HG03060 (cell line): ENCODE measurements around the gene TTC28.
"Not testable (repeated sequence)": the region's sequence is repeated elsewhere in the genome, so short reads cannot be mapped to it uniquely, and the experiment has no call there.

ENCODE experiments used
- ATAC-seq: cut with Tn5 transposase; IDR thresholded peaks from one replicate; pipeline ENCODE4 v1.9.1; 2021; ENCODE audit warnings: low read depth, moderate number of reproducible peaks; ENCODE audit not compliant: unreplicated experiment

Gene TTC28

DNA sequence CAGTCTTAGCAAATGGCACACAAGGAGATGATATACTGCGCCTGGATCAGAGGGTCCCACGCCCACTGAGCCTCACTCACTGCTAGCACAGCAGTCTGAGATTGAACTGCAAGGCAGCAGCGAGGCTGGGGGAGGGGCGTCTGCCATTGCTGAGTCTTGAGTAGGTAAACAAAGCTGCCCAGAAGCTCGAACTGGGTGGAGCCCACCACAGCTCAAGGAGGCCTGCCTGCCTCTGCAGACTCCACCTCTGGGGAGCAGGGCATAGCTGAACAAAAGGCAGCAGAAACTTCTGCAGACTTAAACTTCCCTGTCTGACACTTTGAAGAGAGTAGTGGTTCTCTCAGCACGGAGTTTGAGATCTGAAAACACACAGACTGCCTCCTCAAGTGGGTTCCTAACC is 470.2 kb downstream of the TTC28 start:
- not testable (repeated sequence) for ATAC-seq

DNA sequence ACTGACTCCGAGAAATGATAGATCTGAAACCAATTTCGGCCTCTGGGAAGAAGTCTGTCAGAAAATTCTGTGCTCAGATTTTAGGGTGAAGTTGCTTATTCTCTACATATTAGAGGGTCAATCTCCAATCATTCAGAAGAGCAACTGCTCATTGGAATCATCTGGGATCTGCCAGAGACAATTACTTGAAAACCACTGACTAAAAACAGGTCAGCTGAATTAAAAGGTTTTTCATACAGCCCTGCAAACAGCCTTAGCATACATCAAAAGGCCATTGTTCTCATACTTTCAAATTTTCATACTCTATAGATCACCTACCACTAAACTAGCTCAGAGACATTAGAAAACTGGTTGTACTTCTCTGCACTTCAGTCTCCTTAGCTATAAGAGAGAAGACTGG is 470.9 kb downstream of the TTC28 start:
- no peak for ATAC-seq

DNA sequence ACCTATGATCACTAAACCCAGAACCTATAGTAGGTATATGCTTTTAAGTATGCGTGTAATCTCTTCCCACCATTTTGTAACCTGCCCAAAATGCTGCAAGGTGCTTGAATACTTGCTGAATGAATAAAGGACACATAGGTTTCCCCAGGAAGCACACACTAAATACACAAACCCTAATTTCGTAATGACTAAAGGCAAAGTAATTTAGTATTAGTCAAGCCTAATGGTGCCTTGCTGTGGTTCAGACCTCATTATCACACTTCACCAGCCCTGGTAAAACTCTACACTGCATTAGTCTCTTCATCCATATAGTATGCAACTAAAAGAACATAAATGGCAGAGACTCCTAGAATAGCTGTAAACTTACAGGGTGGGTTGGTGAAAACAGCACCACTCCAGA is 471.6 kb downstream of the TTC28 start:
- ATAC-seq = no peak

DNA sequence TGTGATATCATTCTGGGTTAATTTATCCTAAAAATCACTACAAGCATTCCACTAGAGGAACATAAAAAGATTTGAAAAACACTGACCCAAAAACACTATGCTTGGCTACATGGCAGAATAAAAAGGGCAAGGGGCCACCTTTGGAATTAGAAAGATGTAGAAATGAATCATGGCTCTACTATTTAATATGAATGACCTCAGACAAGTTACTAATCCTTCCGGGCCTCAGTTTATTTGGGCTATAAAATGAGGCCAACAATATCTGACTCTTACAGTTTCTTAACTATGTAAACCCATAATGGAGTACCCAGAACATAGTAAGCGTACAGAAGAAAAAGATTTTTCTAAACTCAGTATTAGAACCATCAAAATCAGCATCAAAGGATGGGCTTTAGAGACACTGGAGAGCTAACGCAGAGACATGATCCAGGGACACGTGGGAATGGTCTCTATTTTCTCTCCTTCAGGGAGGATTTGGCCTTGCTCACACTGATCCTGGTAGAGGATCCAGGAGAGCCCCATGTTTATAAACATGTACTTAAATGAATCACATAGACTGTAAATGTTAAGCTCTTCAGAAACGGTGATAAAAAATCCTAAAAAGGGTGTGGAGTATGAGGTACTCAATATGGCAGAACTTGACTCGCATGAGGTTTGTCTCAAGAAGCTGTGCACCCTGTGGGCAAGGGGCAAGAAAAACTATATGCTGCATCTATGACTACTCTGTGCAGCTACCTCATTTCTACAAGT is 472.2 kb downstream of the TTC28 start:
- ATAC-seq = no peak

DNA sequence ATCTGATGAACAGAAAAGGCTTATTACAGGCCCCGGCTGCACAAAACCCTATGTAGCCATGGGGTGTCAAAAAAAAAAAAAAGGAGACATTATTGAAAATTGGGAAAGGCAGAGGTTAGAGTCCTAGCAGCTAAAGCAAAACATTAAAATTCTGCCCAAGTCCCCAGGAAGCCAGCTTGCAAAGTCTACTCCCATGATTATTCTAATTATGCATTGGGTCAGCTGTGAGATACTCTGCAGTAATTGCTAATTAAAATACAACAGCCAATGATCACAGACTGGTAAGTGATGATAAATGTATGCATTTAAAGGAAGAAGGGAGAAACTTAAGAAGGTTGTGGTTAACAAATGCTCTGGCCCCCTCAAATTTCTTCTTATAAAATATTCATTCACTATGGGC is 473.7 kb downstream of the TTC28 start:
- no peak for ATAC-seq

DNA sequence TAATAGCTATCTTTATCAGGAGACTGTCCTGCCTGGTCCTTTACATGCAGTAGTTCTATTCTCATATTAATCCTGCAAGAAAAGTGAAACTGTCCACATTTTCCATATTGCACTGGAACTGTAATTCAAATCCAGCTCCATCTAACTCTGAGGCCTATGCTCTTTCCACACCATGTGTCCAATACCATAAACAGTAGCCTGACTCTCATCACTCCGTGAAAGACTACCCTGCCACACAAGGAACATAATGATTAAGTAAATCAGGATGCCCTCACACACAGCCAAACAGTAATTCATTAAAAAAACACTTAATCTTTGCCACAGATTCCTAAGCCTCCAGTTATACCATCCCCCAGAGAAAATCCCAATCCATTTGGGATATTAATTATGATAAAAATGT is 475.3 kb downstream of the TTC28 start:
- ATAC-seq = no peak

DNA sequence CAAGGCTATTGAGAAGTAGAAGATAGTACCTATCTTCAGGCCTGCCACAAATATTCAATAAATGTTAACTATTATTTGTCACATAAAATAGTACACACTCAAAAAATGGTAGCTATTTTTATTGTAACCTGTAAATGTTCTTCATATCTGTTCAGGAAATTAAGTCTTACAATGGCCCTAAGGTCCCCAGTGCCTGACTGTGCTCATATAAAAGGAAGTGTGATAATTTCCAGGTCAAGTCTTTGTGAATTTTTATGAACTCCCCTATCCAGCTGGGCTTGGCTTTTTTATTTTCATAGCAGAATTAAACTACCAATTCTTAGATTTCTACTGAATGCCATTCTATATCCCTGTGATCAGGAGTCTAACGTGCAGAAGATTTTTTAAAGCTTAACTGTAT is 476.4 kb downstream of the TTC28 start:
- ATAC-seq = no peak

DNA sequence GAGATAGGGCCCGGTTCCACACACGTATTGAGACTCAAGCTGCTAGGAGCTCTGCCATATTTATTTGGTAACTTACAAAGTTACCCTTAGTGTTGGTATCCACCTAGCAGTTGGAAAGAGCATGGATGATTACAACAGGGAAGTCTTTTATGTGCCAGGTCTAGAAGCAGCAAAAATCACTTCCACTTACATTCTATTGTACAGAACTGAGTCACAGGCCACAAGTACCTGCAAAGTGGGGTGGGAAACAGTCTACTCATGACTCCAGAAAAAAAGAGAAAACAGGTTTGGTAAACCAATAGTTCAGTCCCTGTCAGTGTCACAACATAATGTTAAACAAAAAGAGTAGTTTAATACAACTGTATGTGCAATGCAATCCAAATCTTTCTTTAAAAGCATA is 480.9 kb downstream of the TTC28 start:
- ATAC-seq = no peak

DNA sequence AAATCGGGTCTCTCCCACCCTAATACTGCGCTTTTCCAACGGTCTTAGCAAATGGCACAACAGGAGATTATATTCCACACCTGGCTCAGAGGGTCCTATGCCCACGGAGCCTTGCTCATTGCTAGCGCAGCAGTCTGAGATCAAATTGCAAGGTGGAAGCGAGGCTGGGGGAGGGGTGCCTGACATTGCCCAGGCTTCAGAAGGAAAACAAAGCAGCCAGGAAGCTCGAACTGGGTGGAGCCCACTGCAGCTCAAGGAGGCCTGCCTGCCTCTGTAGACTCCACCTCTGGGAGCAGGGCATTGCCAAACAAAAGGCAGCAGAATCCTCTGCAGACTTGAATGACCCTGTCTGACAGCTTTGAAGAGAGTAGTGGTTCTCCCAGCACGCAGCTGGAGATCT is 488.1 kb downstream of the TTC28 start:
- ATAC-seq = not testable (repeated sequence)

DNA sequence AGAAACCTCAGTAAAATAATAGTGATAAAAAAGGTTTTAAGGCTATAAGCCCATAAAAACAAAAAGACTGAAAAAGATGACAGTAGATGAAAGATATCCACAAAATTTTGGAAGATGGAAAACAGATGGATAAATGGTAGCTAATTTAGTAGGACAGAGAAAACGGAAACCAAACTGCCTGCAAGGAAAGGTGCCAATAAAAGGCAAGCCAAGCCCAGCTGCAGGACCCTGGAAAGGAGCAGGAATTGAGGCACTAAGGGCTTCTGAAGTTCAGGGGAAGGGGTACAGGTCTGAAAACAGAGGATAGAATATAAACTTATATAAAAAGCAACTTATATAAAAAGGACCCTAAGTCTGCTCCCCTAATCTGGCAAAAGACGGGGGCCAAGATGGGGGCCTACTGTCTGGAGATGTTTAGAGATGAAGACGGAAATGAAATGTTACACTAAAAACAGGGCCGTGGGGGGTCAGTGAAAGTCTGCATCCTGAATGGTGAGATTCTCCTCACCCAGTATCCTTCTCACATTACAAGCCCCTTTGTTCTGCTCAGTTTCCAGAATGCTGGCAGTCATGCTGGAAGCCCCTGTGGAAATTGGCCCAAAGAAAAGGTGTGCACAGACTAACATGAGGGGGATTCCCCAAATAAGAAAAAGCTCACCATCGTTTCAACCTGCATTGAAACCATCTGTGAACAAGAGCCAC is 491.3 kb downstream of the TTC28 start:
- no peak for ATAC-seq

DNA sequence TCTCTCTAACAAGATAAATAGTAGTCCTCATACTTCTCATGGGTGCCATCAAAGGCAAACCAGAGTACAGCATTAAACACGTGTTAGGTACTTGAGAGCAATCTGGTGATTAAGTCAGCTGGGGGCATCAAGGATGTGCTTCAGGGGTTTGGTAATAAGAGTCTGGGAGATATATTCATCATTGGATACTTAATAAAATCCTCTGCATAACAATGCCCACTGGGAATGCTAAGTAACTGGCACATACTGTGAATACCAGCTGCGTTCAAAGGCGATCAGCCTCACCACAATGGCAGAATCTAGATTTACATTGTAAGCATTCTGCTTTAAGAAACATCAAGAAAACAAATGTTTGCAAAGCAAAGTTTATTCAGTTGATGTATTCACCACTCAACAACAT is 492.0 kb downstream of the TTC28 start:
- ATAC-seq = no peak

DNA sequence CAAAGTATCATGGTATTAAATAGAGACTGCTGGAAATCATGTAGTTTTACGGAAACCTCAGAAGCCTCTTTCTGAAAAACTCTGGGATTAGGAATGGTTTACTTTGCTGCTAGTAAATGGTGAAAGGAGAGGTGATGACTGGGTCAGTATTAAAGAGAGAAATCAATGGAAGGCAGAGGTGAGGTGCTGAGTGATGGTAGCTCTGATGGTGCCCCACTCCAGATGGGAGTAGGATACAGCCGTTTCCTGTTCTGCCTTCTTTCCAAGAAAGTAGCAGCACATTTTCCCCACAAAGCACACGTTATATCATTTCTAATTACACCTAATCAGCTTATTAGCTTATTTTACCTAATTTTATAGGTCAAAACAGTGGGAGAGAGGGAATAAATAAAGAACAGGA is 493.0 kb downstream of the TTC28 start:
- ATAC-seq = no peak

DNA sequence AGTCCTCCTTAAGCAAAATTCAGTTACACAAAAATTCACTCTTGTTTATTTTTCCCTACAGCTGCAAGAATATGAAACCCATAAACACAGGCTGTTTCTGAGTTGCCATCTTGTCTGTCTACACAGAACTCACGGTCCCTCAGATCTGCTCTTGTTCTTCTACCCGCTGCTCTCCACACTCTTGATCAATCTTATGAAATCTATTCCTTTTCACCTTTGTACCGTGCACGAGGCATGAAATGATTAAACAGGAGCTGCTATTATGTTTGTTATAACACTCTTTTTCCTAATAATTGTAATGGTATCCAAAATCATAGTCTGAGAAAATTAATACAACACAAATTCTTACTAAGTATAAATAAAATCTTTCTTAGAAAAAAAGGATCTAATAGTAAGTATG is 494.5 kb downstream of the TTC28 start:
- no peak for ATAC-seq

DNA sequence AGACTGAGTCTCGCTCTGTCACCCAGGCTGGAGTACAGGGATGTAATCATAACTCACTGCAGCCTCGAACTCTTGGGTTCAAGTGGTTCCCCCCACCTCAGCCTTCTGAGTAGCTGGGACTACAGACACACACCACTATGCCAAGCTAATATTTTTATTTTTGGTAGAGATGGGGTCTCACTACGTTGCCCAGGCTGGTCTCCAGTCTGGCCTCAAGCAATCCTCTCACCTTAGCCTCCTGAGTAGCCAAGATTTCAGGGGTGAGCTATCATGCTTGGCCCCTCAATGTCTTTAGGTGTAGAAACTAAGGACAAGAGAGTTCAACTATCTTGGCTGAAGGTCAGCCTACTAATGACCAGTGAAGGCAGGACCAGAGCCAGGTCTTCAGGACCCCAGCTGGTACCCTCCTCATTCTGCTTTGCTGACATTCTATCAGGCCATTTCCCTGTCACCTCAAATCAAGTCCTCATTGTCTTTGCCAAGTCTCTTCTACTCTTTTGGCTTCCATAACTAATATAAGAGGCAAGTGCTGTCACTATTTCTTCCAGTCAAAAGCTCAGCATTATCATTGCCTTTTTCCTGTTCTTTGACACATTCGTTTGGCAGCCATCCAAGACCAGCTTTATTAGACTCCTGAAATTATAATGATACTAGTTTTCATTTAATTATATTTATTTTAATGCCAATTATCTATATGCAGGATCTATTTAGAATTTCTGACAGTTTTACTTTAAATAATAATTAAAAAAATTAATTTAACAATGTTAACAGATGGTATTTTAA is 496.4 kb downstream of the TTC28 start:
- ATAC-seq = no peak

DNA sequence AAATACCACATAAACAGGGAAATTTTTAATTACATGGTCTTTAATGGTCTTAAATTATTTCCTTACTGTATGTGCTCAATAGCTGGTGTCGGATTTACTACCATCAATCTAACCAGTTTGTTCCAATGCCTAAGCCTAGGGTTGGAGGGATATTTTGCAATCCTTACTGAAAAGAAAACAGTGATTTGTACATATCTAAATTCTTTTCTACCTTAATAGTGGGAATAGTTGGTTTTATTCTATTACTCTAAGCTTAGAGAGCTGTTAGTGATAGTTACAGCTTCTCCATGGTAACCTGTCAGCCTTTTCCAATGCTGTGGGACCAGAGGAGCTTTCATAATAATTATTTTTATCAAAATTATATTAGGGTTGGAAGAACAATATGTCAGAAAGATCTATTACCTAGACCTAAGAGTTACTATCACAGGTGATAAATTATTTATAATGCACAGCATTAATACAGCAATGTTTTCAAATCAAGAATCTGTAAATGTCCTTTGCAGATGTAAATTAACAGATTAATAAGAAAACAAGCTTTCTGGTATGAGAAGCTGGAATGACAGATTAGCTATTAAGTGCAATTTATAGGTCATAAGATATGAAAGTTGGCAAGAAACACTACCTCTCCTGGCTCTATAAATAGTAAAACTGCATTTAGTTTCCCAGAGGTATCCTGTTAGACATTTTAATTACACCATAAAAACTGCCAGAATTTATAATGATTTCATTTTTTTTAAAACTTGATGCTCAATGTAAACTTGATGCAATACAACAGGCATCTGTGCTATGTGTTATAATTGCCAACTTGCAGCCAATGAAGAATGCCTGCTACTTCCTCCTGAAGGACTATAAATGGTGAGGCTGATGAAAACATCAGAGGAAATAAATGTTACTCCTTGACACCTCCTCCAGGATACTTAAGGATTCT is 498.6 kb downstream of the TTC28 start:
- no peak for ATAC-seq

DNA sequence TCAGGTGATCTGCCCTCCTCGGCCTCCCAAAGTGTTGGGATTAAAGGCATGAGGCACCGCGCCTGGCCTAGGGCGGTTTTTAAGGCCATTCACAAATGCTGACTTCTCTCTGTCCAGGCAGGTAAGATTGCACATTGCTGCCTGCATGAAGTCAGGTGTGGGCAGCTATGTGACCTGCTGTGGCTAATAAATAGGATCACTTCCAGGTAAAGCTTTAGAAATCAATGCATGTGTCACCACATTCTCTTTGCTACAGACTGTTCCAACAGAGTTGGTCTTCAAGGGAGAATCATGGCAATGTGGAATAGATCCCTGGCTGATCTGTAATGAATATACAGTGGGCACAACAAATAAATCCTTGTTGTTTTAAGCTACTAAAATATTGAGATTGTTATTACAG is 500.2 kb downstream of the TTC28 start:
- no peak for ATAC-seq

DNA sequence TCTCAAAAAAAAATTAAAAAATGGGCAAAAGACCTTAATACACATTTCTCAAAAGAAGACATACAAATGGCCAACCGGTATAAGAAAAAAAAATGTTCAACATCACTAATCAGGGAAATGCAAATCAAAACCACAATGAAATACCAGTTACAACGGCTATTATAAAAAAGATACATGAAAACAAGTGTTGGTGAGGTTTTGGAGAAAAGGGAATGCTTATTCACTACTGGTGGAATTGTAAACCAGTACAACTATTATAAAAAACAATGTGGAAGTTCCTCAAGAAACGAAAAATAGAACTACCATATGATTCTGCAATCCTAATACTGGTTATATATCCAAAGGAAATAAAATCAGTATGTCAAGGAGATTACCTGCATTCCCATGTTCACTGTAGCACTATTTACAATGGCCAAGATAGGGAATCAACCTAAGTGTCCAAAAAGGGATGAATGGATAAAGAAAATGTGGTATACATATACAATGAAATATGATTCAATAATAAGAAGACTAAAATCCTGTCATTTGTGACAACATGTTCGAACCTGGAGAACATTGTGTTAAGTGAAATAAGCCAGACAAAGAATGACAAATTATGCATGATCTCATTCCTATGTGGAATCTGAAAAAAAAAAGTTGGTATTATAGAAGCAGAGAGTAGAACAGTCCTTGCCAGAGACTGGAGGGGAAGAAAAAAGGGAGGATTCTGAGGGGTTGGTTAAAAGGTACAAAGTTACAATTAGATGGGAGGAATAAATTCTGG is 503.7 kb downstream of the TTC28 start:
- no peak for ATAC-seq

DNA sequence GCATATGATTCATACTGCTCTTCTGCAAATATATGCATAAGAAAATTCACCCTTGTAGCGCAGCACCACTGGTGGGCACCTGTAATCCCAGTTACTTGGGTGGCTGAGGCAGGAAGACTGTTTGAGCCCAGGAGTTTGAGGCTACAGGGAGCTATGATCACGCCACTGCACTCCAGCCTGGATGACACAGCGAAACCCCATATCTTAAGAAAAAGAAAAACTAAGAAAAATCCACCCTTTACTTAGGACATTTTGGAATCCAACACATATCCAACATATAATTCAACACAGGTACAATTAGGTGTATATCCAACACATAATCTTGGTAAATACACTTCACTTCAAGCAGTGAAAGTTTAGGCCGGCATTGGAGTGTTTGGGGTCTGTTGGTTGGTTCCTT is 505.1 kb downstream of the TTC28 start:
- no peak for ATAC-seq

DNA sequence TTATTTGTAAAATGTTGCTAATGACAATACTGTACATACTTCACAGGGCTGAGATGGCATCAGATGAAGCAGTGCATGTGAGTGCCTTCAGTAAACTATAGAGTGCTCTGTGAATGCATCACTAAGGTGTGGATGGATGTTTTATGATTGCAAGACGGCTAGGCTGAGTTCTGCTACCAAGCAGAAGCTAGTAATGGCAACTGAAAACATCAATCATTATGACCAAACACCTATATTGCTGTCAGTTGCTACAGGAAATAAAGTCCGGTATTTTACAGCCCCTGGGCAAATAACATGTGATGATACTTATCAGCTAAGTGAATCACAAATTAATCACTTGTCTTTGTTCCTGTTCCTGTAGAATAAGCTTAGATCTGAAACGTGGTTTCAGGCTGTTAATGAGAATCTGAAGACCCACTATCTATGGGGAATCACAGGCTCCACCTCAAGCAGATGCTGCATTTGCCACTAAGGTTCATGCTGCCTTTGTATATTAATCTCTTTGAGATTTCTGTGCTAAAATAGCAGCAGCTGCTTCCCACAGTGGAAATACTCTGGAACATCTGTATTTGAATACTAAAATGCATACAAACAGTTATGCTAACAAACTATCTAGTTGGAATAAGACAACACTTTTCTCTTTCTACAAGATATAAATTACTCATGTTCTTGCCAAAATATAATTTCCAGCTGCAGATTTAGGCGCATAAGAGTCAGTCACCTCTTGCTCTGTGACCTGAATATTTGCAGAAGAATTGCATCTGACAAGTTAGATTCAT is 506.6 kb downstream of the TTC28 start:
- no peak for ATAC-seq
